Prostate gland (tissue), 2 donors: ENCODE data around the gene SRPX2. TPM values are rescaled to one million over a fixed set of nuclear protein-coding genes. Genes with fewer than 3 reads are reported as not detected.

ENCODE experiments used
- DNase-seq: peaks from one replicate; pipeline ENCODE4 v3.0.0-alpha.2; 2019; ENCODE audit warnings: low spot score
- H3K27ac ChIP-seq, 2 donors: fragments of 200-600 bp; sonication (generic); 2 replicates each; pipeline ENCODE4 v1.5.1; 2017 to 2019
- H3K27me3 ChIP-seq: fragments of 200-600 bp; sonication (generic); replicated peaks from 2 replicates; pipeline ENCODE4 v1.5.1; 2019; ENCODE audit not compliant: insufficient read depth
- H3K36me3 ChIP-seq, 2 donors: fragments of 200-600 bp; sonication (generic); 1 replicate in 1 of 2; 2 replicates in 1 of 2; pipeline versions ENCODE4 v1.5.1 to v1.8.1; 2017 to 2019
- H3K4me1 ChIP-seq: fragments of 200-600 bp; sonication (generic); replicated peaks from 2 replicates; pipeline ENCODE4 v1.5.1; 2019
- H3K4me3 ChIP-seq, 2 donors: fragments of 200-600 bp; sonication (generic); 2 replicates each; pipeline ENCODE4 v1.5.1; 2017 to 2019
- H3K9me3 ChIP-seq: fragments of 200-600 bp; sonication (generic); 2 replicates; pipeline ENCODE4 v1.5.1; 2017
- CTCF ChIP-seq, 4 experiments: fragments of 200-600 bp in 2 of 4; fragments of 450-650 bp in 2 of 4; sonication (generic) in 2 of 4; IDR thresholded peaks; 1 replicate in 3 of 4; 2 replicates in 1 of 4; pipeline ENCODE4 v1.5.1; 2016 to 2019; ENCODE audit warnings: antibody characterized with exemption in 4 of 4, mild to moderate bottlenecking in 2 of 4, moderate library complexity in 2 of 4
- POLR2A ChIP-seq: fragments of 450-650 bp; IDR thresholded peaks from one replicate; pipeline ENCODE4 v1.6.1; 2016; ENCODE audit warnings: antibody characterized with exemption, mild to moderate bottlenecking
- POLR2AphosphoS5 ChIP-seq: sonication (generic); formaldehyde crosslinking; IDR thresholded peaks from one replicate; pipeline ENCODE4 v1.6.1; 2017; ENCODE audit warnings: antibody characterized with exemption
- WGBS: methylation state at CpG from one replicate; pipeline ENCODE4 v1.1.5; 2018; 5-methylcytosine and 5-hydroxymethylcytosine counted together
- intact Hi-C: fragments of 100-400 bp; cut with DNase I; formaldehyde crosslinking; loops from one replicate; pipeline ENCODE4 v1.14.2; 2022
- total RNA-seq, 2 donors: library from RNA; depleted of rRNA; stranded (reverse); fragments of >200 nt; gene quantifications; one replicate each; pipeline ENCODE4 v1.1.0, GENCODE V29; 2016

Gene SRPX2
- total RNA-seq, 2 donors from 2014 or later, result 4.8 to 5.1 TPM

GRCh38 chrX:100625985-100626491 is 18.0 kb upstream of the SRPX2 start:
- DNase-seq, result no peak
- H3K27me3 ChIP-seq, result no peaks in the 10 kb centered on the region
- H3K36me3 ChIP-seq, result no peaks in the 10 kb centered on the region
- intact Hi-C loops, result no loop called here
- H3K9me3 ChIP-seq, result no peaks in the 10 kb centered on the region
- whole genome bisulfite sequencing, result 72% methylated on average over 5 of the region's 5 CpGs
- H3K4me1 ChIP-seq, result no peaks in the 10 kb centered on the region
- TF ChIP-seq CTCF (IDR thresholded peaks at IDR 0.05) (no peak), POLR2AphosphoS5 (no peak), POLR2A (no peak)
- no peak overlapping the region for H3K4me3 ChIP-seq
- H3K27ac ChIP-seq, result no peak overlapping the region

- Histone ChIP-seq H3K27me3 (no peaks in the 10 kb centered on the region), H3K27ac (no peak overlapping the region), H3K4me3 (no peak overlapping the region), H3K36me3 (no peaks in the 10 kb centered on the region), H3K4me1 (no peaks in the 10 kb centered on the region), H3K9me3 (no peaks in the 10 kb centered on the region)
- TF ChIP-seq POLR2AphosphoS5 (no peak), POLR2A (no peak), CTCF (IDR thresholded peaks at IDR 0.05) (no peak)
- no peak for DNase-seq
- 51% methylated on average over 5 of the region's 5 CpGs for WGBS
- intact Hi-C loops, result loop anchor here (10.0 kb wide), 1 partner anchor 120 kb away; no protein-coding TSS in a partner anchor
These were observed 9.0 kb upstream of the SRPX2 start for GRCh38 chrX:100635040-100635439.

- DNase-seq, result no peak
- Histone ChIP-seq H3K4me3 (peak overlapping the region; percentile 41 to 44), H3K27ac (peak overlapping the region; percentile 51), H3K4me1 (no peaks in the 10 kb centered on the region), H3K27me3 (no peaks in the 10 kb centered on the region), H3K9me3 (no peaks in the 10 kb centered on the region), H3K36me3 (no peaks in the 10 kb centered on the region)
- TF ChIP-seq CTCF (IDR thresholded peaks at IDR 0.05), result no peak
- TF ChIP-seq POLR2AphosphoS5, result no peak
- TF ChIP-seq POLR2A, result no peak
- WGBS, result 8% methylated on average over 6 of the region's 8 CpGs
- intact Hi-C loops, result loop anchor here (10.0 kb wide), 1 partner anchor 121 kb away; no protein-coding TSS in a partner anchor
These were observed 8.0 kb upstream of the SRPX2 start for GRCh38 chrX:100635989-100636320.

- intact Hi-C loops, result loop anchor here (10.0 kb wide), 1 partner anchor 122 kb away; no protein-coding TSS in a partner anchor
- TF ChIP-seq POLR2A (peak; percentile 34), CTCF (IDR thresholded peaks at IDR 0.05) (peak in 3 of 4 experiments; percentile 39 to 55 (median 51)), POLR2AphosphoS5 (peak; percentile 51)
- WGBS, result under 1% methylated on average over 26 of the region's 51 CpGs
These were observed 7.5 kb upstream of the SRPX2 start, which contains the start of gene TSPAN6 for GRCh38 chrX:100636321-100636991. TSS of gene TSPAN6 (minus strand) at chrX:100636806. CDS start at chrX:100636694, 112 bp downstream.

GRCh38 chrX:100642290-100642689 is 1.7 kb upstream of the SRPX2 start:
- H3K4me1 ChIP-seq, result no peaks in the 10 kb centered on the region
- WGBS, result 39% methylated on average over 3 of the region's 3 CpGs
- H3K4me3 ChIP-seq, result no peak overlapping the region
- intact Hi-C loops, result no loop called here
- no peak for DNase-seq
- no peaks in the 10 kb centered on the region for H3K27me3 ChIP-seq
- H3K9me3 ChIP-seq, result no peaks in the 10 kb centered on the region
- H3K36me3 ChIP-seq, result no peaks in the 10 kb centered on the region
- H3K27ac ChIP-seq, result no peak overlapping the region
- TF ChIP-seq CTCF (IDR thresholded peaks at IDR 0.05) (no peak), POLR2A (no peak), POLR2AphosphoS5 (no peak)

More at GRCh38 chrX:100636321-100636991, 7.5 kb upstream of the SRPX2 start, which contains the start of gene TSPAN6:
- DNase-seq, result peak; percentile 75
- H3K27ac ChIP-seq, result peak within 1 kb of the TSS; percentile 51
- H3K9me3 ChIP-seq, result no peaks in the 10 kb centered on the region
- H3K4me1 ChIP-seq, result no peaks in the 10 kb centered on the region
- peak within 1 kb of the TSS; percentile 41 to 44 for H3K4me3 ChIP-seq
- H3K36me3 ChIP-seq, result no peaks in the 10 kb centered on the region
- no peaks in the 10 kb centered on the region for H3K27me3 ChIP-seq
